GM19395 (cell line): ENCODE data around the gene FDX1.
A peak's percentile ranks its signal among the peaks of the same experiment; 100 is the strongest.

Experiments used
- ATAC-seq: cut with Tn5 transposase; IDR thresholded peaks from one replicate; pipeline ENCODE4 v1.9.1; 2021; ENCODE audit warnings: mild to moderate bottlenecking, moderate library complexity; ENCODE audit not compliant: unreplicated experiment

FDX1 gene

DNA sequence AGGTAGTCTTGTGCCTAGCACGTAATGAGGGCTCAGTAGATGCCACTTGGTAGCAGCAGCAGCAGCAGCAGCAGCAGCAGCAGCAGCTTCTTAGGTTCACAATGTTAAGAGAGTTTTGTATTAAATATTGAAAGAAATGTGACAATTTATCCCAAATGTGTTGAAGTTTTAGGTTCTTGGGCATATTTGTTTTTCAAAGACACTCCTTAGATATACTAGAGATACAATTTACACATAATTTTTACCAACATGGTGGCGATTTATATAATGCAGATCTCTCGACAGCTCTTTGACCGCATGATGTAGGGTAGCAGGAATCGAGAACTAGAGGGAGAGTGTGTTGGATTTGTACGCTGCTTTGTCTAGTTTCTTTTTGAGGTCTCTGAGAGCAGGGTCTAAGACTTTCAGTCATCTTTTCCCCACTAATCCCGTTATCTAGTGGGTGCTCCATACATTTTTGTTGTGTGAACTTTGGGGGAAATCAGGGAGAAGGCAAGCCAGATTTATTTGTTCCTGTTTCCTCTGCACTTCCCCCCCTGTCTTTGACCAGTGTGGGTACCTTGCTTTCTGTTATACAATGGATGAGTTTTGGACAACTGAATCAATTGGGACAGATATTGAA is 1.4 kb downstream of the FDX1 start:
- ATAC-seq, result peak; percentile 8

DNA sequence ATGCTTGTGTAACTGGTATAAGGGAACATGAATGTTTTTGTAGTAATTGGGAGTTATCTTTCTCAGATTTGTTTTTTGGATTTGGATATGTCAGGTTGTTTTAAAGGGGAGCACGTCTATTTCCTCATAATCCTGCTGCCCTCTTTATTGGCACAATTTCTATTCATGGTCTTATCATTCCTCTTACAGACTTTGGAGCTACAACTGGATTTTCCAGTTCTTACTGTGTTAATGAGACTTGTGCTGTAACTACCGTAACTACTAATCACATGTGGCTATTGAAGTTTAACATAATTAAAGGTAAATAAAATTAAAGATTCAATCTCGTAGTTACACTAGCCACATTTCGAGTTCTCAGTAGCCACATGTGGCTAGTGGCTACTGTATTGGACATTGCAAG is 1.9 kb downstream of the FDX1 start:
- no peak for ATAC-seq

DNA sequence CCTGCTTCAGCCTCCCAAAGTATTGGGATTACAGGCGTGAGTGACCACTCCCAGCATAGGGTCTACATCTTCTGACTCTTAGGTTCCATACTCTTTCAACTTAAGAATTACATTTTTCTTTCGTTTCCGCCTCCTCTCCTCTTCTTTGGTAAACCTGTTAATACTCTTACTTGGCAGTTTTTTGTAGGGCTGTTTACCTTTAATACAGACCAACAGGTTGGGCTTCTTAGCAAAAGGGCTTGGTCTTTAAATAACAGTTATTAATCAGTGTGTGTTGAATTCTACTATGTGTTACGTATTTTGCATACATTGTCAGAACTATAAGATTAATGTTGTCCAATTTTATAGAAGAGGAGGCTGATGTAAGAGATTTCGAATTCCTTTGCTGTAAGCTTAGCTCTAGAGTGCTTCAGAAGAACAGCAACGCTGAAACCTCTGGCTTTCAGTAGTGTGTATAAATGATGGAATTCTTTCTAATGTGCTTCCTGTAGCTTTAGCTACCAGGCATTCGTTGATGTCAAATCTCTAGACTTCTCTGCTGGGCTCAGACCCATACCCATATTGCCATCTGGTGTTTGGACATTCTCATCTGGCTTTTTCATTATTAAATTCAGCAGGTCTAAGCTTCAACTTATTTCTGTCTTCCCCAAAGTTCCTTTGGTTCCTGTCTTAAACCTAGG is 3.1 kb downstream of the FDX1 start:
- no peak for ATAC-seq

DNA sequence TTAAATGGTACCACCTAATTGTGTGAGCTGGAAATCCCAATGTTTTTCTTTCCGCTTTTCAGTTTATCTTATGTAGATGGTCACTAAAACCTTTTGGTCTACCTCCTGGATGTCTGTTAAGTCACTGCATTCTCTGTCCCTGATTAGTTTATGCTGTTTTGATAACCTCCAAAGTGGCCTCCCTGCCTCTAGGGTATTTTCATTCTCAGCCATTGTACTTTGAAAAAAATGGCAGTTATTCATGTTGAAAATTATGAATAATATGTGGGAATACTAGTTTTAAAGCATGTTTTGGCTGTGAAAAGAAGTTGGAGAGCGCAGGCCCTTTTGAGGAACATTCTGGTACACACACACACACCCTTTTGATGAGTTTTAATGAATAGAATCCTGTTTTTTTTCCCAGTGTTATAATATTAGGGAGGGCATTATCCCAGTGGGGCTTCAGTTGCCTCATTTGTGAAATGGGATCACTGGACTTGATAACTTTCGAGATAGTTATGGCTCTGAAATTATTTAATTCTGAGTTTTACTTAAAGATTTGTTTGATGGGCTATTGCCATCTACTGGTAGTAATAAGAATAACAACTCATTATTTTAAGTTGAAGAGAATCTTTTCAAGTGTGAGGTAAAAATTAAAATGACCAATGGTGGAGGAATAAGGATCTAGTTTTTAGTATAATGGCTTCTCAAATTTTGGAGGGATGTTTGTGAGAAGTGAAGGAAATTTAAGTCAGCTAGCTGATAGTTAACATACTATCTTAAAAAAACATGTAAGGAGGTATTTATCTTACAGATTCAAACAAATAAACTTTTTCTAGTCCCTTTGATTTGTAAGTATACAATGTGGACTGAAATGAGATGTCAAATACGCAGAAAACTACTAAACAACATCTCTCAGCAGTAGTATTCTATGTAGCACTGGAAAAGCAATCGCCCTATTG is 3.9 kb downstream of the FDX1 start:
- no peak for ATAC-seq

DNA sequence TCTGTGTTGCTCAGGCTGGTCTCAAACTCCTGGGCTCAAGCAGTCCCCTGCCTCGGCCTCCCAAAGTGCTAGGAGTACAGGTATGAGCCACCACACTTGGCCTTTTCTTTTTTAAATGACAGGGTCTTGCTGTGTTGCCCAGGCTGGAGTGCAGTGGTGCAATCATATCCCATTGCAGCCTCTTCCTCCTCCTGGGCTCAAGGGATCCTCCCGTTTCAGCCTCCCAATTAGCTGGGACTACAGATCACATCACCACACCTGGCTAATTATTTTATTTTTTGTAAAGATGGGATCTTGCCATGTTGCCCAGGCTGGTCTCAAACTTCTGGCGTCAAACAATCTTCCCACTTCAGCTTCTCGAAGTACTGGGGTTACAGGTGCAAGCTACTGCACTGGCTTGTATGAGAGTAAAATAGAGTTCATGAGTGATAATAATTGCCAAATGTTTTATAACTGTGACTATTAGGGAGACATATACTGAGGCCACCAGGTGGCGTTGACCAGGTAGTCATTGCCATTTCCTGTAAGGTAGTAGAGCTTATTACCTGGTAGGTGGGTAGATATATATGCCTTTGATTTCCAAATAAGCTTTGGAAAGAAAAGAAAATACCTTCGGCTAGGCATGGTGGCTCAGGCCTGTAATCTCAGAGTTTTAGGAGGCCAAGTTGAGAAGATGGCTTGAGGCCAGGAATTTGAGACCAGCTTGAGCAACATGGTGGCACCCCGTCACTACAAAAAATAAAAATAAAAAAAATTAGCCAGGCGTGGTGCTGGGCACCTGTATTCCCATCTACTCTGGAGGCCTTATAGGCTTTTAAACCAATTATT is 5.4 kb downstream of the FDX1 start:
- peak; percentile 25 for ATAC-seq

DNA sequence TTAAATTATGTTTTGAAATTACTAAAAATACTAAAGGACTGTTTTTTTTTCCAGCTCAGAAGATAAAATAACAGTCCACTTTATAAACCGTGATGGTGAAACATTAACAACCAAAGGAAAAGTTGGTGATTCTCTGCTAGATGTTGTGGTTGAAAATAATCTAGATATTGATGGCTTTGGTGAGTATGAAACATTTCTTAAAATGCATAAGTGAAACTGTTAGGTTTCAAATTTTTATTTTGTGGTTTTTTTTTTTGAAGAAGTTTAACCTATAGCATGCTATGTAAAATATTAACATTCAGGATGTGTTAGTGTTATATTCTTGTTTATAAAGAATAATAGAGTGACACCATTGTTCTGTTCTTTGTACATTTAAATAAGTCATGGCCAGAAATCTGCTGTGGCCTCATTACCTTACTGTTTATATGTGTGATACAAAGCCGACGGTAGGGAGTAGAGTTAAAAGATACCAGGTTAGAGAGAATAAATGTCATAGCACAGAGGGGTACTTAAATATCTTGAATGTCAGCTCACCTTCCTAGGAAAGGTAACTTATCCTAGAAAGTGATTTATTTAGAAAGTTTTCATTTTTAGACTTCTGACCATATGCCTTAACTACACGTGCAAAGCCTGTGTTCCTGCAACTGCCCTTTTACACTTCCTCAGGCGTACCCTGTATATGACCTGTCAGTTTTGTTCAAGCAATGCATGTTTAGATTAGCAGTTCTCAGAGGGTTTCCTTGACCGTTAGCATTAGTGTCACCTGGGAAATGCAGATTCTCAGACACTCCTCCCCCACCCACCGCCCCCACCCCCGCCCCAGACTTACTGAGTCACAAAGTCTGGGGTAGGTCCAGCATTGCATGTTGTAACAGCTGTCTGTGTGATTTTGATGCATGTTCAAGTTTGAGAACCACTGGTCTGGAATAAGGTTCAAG is 6.3 kb downstream of the FDX1 start:
- ATAC-seq, result peak; percentile 68

DNA sequence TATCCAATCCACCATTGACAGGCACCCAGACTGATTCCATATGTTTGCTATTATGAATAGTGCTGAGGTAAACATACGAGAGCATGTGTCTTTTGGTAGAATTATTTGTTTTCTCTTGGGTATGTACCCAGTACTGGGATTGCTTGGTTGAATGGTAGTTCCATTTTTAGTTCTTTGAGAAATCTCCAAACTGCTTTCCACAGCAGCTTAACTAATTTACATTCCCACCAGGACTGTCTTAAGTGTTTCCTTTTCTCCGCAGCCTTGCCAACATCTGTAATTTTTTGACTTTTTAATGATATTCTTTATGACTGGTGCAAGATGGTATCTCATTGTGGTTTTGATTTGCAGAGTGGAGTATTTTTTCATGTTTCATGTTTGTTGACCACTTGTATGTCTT is 8.3 kb downstream of the FDX1 start:
- no peak for ATAC-seq

DNA sequence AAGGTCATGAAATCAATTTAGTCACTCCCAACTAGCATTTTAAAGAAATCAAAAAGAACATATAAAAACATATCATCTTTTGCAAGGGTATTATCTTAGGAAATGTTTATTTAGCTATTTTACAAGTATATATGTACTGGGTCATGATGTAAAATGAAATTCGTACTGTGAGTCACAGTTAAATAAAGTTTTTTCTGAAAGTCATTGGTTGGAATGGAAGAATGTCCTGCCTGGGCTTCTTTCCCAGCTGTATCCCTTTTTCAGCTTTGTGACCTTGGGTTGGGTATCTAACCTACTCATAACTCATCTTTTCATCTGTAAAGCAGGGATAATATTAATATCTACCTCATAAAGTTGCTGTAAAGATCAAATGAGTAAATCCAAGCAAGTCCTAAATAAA is 15.7 kb downstream of the FDX1 start:
- ATAC-seq, result no peak

DNA sequence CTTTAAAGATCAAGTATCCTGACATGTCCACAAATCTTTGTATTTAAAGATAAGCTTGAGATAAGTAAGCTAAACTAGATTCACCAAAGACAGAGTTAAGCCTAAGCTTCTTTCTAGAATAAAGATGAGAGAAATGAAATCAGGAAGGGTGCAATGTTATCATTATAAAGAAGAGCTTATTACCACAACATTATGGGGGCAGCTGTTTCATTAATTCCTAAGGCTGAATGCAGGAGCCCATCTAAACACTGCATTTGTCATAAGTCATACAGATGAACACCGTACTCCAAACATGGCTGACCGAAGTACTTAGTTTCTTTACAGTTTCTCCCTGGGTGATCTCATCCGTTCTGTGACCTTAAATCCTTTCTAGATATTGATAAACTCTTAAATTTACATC is 16.3 kb downstream of the FDX1 start:
- no peak for ATAC-seq

DNA sequence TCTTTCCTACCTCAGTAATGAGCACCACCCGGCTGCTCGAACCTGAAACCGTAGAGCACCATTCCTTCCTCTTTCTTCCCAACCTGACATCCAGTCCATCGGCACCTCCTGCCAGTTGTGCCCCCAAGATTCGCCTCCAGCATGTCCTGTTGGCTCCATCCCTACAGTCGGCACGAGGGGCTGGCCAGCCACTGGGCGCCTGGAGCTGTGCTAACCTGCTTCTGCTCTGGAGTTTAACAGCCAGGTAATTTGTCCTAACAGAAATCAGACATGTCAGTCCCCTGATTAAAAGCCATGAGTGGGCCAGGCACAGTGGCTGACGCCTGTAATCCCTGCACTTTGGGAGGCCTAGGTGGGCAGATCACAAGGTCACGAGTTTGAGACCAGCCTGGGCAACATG is 16.8 kb downstream of the FDX1 start:
- ATAC-seq, result no peak

DNA sequence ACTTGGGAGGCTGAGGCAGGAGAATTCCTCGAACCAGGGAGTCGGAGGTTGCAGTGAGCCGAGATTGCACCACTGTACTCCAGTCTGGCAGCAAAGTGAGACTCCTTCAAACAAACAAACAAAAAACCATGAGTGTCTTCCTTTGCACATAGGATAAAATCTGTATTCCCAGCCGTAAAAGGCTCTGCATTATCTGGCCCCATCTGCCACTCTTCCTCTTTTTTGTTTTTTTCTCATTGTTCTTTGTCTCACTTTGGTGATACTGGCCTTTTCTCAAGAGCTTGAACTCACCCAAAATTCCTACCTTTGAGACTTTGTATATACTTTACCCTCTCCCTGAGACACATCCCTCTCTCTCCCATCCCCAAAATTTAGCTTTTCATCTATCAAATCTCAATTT is 17.6 kb downstream of the FDX1 start:
- ATAC-seq, result no peak

DNA sequence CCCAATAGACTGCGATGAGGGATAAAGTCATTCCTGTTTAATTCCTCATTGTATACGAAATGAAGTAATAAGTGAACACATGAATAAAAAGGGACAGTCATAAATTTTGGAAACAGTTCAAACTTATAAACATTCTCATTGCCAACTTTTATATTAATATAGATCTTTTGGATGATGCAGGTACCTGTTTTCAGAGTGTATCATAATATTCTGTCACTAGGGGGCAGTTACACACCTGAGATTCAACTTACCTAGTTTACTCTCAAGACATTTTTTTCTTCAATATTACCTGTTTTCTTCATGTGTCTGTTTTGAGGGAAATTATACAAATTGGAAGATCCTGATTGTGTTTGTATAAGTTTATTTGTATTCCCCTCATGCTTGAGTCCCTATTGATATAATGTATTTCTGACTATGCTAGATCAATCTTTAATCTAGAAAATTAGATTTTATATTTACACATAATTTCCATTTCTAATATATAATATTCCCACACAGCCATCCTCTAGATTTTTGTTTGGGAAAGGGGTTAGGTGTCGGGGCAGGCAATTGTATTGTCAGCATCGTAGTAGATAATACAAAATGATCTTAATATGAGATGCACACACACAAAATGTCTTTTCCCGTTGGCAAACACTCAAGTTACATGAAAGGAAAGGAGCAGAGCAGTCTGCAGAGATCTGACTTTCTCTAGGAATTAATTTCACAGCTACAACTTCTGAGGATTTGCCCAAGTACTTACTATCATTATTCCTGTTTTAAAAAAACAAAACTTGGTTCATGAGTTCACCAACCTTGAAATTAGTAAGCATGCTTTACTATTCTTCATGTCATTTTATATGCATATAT is 18.4 kb downstream of the FDX1 start:
- ATAC-seq, result no peak

DNA sequence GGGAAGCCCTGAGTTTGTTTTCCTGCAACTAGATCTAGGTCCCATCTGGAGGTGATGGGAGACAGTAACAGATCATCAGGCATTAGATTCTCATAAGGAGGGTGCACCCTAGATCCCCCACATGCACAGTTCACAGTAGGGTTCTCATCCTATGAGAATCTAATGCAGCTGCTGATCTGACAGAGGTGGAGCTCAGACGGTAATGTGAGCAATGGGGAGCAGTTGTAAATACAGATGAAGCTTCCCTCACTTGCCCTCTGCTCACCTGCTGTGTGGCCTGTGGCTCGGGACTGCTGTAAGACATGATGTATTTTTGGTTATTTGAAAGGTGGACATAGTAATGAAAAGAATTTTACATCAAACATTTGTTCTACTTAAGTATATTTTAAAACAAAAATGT is 20.5 kb downstream of the FDX1 start:
- no peak for ATAC-seq

DNA sequence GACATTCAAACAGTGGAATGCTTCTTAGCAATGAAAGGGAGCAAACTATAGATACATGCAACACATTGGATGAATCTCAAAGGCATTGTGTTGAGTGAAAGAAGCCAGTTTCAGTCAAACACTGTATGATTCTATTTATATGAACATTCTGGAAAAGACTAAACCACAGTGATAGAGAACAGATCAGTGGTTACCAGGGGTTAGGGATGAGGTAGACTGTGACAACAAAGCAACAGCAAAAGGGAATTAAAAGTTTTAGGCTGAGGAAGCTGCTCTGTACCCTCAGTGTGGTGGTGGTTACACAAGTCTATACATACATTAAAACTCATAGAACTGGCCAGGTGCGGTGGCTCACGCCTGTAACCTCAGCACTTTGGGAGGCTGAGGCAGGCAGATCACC is 23.0 kb downstream of the FDX1 start:
- no peak for ATAC-seq

DNA sequence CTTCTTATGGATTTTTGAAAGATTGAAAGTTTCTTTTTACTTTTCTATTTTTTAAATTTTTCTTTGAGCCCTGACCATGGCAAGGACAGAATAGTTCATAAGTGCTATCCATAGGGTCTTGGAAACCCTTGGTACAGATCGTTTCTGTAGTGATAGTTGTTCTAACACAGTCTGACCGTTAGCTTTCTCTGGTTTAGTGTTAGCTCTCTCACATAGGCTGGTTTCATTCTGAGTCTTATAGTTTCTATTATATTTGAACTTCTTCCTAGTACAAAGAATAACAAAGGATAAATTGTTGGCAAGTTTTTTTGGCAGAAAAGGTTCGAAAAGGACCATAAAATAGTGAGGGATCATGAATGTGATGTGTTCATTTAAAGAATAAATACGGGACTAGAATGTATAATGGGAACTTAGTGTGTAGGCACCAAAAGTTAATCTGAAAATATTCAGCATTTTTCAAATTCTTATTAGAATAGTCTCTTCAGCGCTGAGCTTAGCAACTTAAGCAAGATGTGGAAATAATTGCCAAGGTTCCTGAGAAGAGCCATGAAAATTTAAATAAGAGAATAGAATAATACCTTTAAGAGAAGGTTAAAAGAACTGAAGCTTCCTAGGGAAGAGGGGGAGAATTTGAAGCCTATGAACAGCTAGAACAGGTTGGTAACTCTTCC is 24.1 kb downstream of the FDX1 start:
- ATAC-seq, result peak; percentile 85

DNA sequence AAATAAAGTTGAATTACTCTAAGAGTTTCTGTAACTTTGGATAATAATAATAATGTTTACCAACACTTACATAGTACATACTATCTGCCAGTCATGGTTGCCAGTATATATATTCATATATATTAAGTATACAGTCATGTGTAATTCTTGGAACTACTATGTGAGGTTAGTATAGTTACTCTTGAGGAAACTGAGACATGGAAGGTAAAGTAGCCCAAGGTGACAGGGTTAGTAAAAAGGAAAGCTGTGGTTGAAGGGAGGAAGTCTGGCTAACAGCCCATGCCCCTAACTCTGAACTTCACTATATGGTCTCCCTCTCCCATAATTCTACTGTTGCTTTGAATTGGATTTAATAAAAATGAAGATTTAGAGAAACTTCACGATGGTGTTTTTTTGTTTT is 24.9 kb downstream of the FDX1 start:
- ATAC-seq, result peak; percentile 48

DNA sequence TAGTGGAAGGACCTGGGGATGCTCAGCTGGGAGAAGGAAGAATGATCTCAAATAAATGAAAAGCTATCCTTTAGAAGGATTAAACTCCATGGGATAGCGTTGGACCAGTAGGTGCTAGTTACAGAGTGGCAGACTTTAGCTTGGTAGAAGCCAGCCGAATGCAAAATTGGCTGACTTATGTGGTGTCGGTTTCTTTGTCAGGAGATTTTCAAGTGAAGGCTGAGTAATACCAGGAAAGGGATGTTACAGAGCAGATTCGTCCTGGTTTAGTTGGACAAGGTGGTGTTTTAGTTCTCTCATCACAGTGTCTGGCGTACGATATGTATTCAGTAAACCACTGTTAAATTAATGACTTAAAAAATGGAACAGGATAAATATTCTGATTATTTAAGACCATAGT is 26.0 kb downstream of the FDX1 start:
- no peak for ATAC-seq

DNA sequence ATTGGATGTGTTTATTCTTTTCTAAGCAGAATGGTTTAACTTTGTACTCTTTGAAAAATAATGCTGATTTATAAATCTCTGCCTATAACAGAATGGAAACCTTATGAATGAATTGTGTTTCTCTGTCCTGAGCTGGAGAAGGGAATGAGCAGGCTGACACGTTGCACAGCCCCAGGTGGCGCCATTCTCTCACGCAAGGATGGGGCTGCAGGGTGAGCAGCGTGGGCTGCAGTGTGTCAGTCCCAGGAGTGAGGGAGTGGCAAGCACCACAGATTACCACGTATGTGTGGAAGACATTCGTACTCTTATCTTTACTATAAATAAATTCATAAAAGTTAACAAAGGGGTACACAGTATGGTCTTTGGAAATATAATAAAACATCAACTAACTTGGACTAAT is 33.4 kb downstream of the FDX1 start:
- ATAC-seq, result no peak

DNA sequence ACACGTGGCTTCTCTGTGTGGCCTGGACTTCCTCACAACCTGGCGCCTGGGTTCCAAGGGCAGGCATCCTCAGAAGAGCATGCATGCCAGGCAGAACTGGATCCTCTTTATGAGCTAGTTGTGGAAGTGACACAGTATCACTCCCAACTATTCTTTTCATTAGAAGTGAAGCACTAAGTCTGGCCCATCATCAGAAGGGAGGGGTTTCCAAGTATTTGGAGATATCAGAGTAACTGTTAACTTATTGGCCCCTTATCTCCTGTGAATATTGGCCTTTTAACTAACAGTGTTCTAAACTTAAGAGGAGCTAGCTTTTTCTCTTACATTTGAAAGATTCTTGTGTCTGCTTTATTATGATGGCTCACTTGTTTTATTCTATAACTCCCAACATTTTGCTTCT is 35.5 kb downstream of the FDX1 start:
- no peak for ATAC-seq
